Panc1 (cell line): ENCODE measurements around the gene INO80. TPM values are rescaled to one million over a fixed set of nuclear protein-coding genes. Genes with fewer than 3 reads are reported as not detected.
"Not testable (repeated sequence)": the region's sequence is repeated elsewhere in the genome, so short reads cannot be mapped to it uniquely, and the experiment has no call there.

Experiments used
- ATAC-seq: fragments of 200-7000 bp; cut with Tn5 transposase; 2 replicates; pipeline ENCODE4 v1.9.1; 2020; ENCODE audit warnings: mild to moderate bottlenecking, moderate library complexity
- BruUV-seq: library from RNA; stranded (reverse); fragments of 400-500 nt; replicated peaks from 2 replicates; lab custom pipeline; 2021; lab: Mats Ljungman, UMichigan
- CTCF ChIA-PET: fragments of 300-600 bp; sonication (Branson Sonifier 250); formaldehyde crosslinking; loops from one replicate; lab custom pipeline; 2022; ENCODE audit warnings: antibody characterized with exemption; lab: Charles Lee
- POLR2A ChIA-PET: fragments of 300-600 bp; sonication (Branson Sonifier 250); formaldehyde crosslinking; loops from one replicate; lab custom pipeline; 2022; ENCODE audit warnings: antibody characterized with exemption; lab: Charles Lee
- DNase-seq: peaks from one replicate; pipeline ENCODE4 v3.0.0-alpha.2; 2010; ENCODE audit warnings: low read depth, low spot score
- H3K27ac ChIP-seq: 2 replicates; pipeline ENCODE4 v1.5.1; 2011; ENCODE audit warnings: mild to moderate bottlenecking, low read length, inconsistent platforms
- H3K27me3 ChIP-seq: fragments of 200-500 bp; sonication (Bioruptor generic); 2 replicates; pipeline ENCODE4 v1.6.0; 2014; ENCODE audit warnings: low read length, inconsistent platforms; ENCODE audit not compliant: control insufficient read depth, insufficient read depth
- H3K36me3 ChIP-seq: fragments of 200-500 bp; sonication (Bioruptor generic); 2 replicates; pipeline ENCODE4 v1.5.1; 2014; ENCODE audit warnings: inconsistent platforms, mild to moderate bottlenecking, low read length, moderate library complexity; ENCODE audit not compliant: control insufficient read depth, insufficient read depth
- H3K4me1 ChIP-seq: 2 replicates; pipeline ENCODE4 v1.5.1; 2011; ENCODE audit warnings: inconsistent platforms, mild to moderate bottlenecking, low read length, moderate library complexity; ENCODE audit not compliant: control insufficient read depth, insufficient read depth
- H3K4me3 ChIP-seq, 2 experiments: 2 replicates each; pipeline ENCODE4 v1.5.1; 2011 to 2012; ENCODE audit warnings: low read depth in 2 of 2, low read length in 2 of 2, mild to moderate bottlenecking in 2 of 2, inconsistent platforms in 1 of 2, moderate library complexity in 1 of 2
- H3K9me3 ChIP-seq: fragments of 200-500 bp; sonication (Bioruptor generic); 2 replicates; pipeline ENCODE4 v1.5.1; 2014; ENCODE audit warnings: low read depth, mild to moderate bottlenecking, inconsistent platforms, low read length, moderate library complexity; ENCODE audit not compliant: control insufficient read depth, insufficient read depth
- CTCF ChIP-seq: fragments of 450-650 bp; IDR thresholded peaks from 2 replicates; pipeline ENCODE4 v1.5.1; 2017; ENCODE audit warnings: mild to moderate bottlenecking
- POLR2AphosphoS5 ChIP-seq: IDR thresholded peaks from 2 replicates; pipeline ENCODE4 v1.6.1; 2012; ENCODE audit warnings: mild to moderate bottlenecking, low read depth, low read length, moderate library complexity
- REST ChIP-seq, 2 experiments: IDR thresholded peaks; 2 replicates each; pipeline ENCODE4 v1.6.1; 2011 to 2012; ENCODE audit warnings: low read depth in 2 of 2, control low read depth in 1 of 2, low read length in 1 of 2, mild to moderate bottlenecking in 1 of 2, moderate library complexity in 1 of 2; ENCODE audit not compliant: insufficient read depth in 1 of 2
- SIN3A ChIP-seq: IDR thresholded peaks from 2 replicates; pipeline ENCODE4 v1.6.1; 2012; ENCODE audit warnings: low read depth, mild to moderate bottlenecking, low read length, moderate library complexity, borderline replicate concordance; ENCODE audit not compliant: insufficient read depth
- TCF7L2 ChIP-seq: IDR thresholded peaks from 2 replicates; pipeline ENCODE4 v1.6.1; 2011; ENCODE audit warnings: mild to moderate bottlenecking, low read depth, low read length, inconsistent platforms
- in situ Hi-C: cut with HindIII; loops from 2 replicates; pipeline ENCODE4 v1.10.0; 2016; ENCODE audit warnings: low sequenced_read_pairs, low pct_unique_long_range_greater_than_20kb
- intact Hi-C: fragments of 100-400 bp; cut with micrococcal nuclease; formaldehyde crosslinking; loops from one replicate; pipeline ENCODE4 v1.10.0; 2022; ENCODE audit not compliant: unreplicated experiment
- total RNA-seq: library from RNA; stranded (reverse); gene quantifications from one replicate; pipeline ENCODE4 v1.2.1, GENCODE V29; 2021; ENCODE audit not compliant: unreplicated experiment

The INO80 gene
- total RNA-seq, 1 experiment from 2014 or later: 26.2 TPM

GRCh38 chr15:40955930-40956540 lies 160.0 kb downstream of the INO80 start:
- intact Hi-C loops: no loop called here
- no peaks in the 10 kb centered on the region for H3K27me3 ChIP-seq
- peak overlapping the region; percentile 36; the same call in 1 of the 2 replicates for H3K27ac ChIP-seq
- TF ChIP-seq CTCF (no peak), REST (IDR thresholded peaks at IDR 0.05; ENCODE audit: insufficient read depth in 1 of 2, low read depth in 2 of 2, low read length in 1 of 2) (no peak), POLR2AphosphoS5 (no peak), TCF7L2 (no peak), SIN3A (no peak)
- ATAC-seq (no peak), DNase-seq (no peak)
- in situ Hi-C loops: no loop called here
- ChIA-PET CTCF (no interaction called here), POLR2A (no interaction called here)
- H3K4me1 ChIP-seq: peaks cover 12% of the 10 kb centered on the region
- peak overlapping the region; percentile 7 to 98; a peak in 3 of 4 replicates for H3K4me3 ChIP-seq
- BruUV-seq: no TSS peak
- peaks cover 2% of the 10 kb centered on the region; the same call in 1 of the 2 replicates for H3K36me3 ChIP-seq
- H3K9me3 ChIP-seq: no peaks in the 10 kb centered on the region

GRCh38 chr15:40955141-40955903 lies 160.8 kb downstream of the INO80 start:
- Histone ChIP-seq H3K36me3 (peaks cover 2% of the 10 kb centered on the region; the same call in 1 of the 2 replicates), H3K4me3 (peak overlapping the region; percentile 87 to 98), H3K9me3 (no peaks in the 10 kb centered on the region), H3K27ac (no peak overlapping the region), H3K27me3 (no peaks in the 10 kb centered on the region), H3K4me1 (peaks cover 10% of the 10 kb centered on the region)
- BruUV-seq: no TSS peak
- no peak for DNase-seq
- no peak for ATAC-seq
- intact Hi-C loops (no loop called here), in situ Hi-C loops (no loop called here)
- ChIA-PET CTCF (no interaction called here), POLR2A (no interaction called here)
- TF ChIP-seq TCF7L2: no peak
- TF ChIP-seq POLR2AphosphoS5: no peak
- TF ChIP-seq REST (IDR thresholded peaks at IDR 0.05; ENCODE audit: insufficient read depth in 1 of 2, low read depth in 2 of 2, low read length in 1 of 2): no peak
- no peak for TF ChIP-seq CTCF
- TF ChIP-seq SIN3A: no peak

- H3K4me1 ChIP-seq, H3K27me3 ChIP-seq, ATAC-seq, in situ Hi-C loops, POLR2A ChIA-PET, intact Hi-C loops, H3K9me3 ChIP-seq, DNase-seq, H3K36me3 ChIP-seq: not testable (repeated sequence)
- H3K27ac ChIP-seq: peak overlapping the region; percentile 80
- CTCF ChIA-PET: interaction anchor here (1.0 kb wide), 1 partner anchor 13 kb away, joined by 3 read pairs; no protein-coding TSS in a partner anchor
- H3K4me3 ChIP-seq: peak overlapping the region; percentile 87 to 98
- BruUV-seq: TSS peak; percentile 85
Measured at GRCh38 chr15:40954158-40954848, 161.8 kb downstream of the INO80 start.
